Colonic mucosa (tissue), 4 donors: ENCODE measurements around the gene GNG7. TPM values are rescaled to one million over a fixed set of nuclear protein-coding genes. Genes with fewer than 3 reads are reported as not detected.
"Not testable (repeated sequence)": the region's sequence is repeated elsewhere in the genome, so short reads cannot be mapped to it uniquely, and the experiment has no call there.

Experiments used
- DNase-seq: peaks from one replicate; pipeline ENCODE4 v3.0.0-alpha.2; 2020
- H3K27ac ChIP-seq: fragments of 200-600 bp; one replicate; pipeline ENCODE4 v1.8.0; 2021
- H3K27me3 ChIP-seq: fragments of 200-600 bp; one replicate; pipeline ENCODE4 v1.8.0; 2021
- H3K36me3 ChIP-seq: fragments of 200-600 bp; one replicate; pipeline ENCODE4 v1.8.0; 2021
- H3K4me1 ChIP-seq: fragments of 200-600 bp; one replicate; pipeline ENCODE4 v1.8.0; 2021; ENCODE audit warnings: mild to moderate bottlenecking
- H3K4me3 ChIP-seq: fragments of 200-600 bp; one replicate; pipeline ENCODE4 v1.8.0; 2021
- H3K9ac ChIP-seq, 2 donors: one replicate each; pipeline ENCODE4 v1.7.0; 2013; ENCODE audit warnings: control low read depth in 2 of 2, low read depth in 2 of 2, low read length in 2 of 2
- H3K9me3 ChIP-seq: fragments of 200-600 bp; one replicate; pipeline ENCODE4 v1.8.0; 2021
- CTCF ChIP-seq: fragments of 200-600 bp; IDR thresholded peaks from one replicate; pipeline ENCODE4 v1.8.0; 2022; ENCODE audit warnings: antibody characterized with exemption, mild to moderate bottlenecking
- intact Hi-C: fragments of 100-400 bp; cut with DNase I; formaldehyde crosslinking; loops from one replicate; pipeline ENCODE4 v1.14.1; 2022
- total RNA-seq, 2 donors: library from RNA; stranded (reverse); fragmentation: NEBNext Ultra II Directional in 1 of 2; extraction: Animal tissue kit (Norgen Biotek cat#: 25700) in 1 of 2; gene quantifications; one replicate each; pipeline ENCODE4 v1.2.1, GENCODE V29; 2021
- donor health status: healthy.
- donor health status: DM: no; HTN: no; CAD: no.
- donor health status: DM: no; HTN: no; CAD: no.

GNG7 gene
- total RNA-seq, 2 donors from 2014 or later: 1.5 to 3.2 TPM

- DNase-seq: no peak
- Histone ChIP-seq H3K27ac (no peak overlapping the region), H3K4me3 (no peak overlapping the region), H3K27me3 (no peaks in the 10 kb centered on the region), H3K9ac (no peak overlapping the region), H3K4me1 (no peaks in the 10 kb centered on the region), H3K9me3 (no peaks in the 10 kb centered on the region), H3K36me3 (no peaks in the 10 kb centered on the region)
- intact Hi-C loops: no loop called here
- no peak for TF ChIP-seq CTCF
These were observed 26.6 kb downstream of the GNG7 start for GRCh38 chr19:2675892-2676291.

- Histone ChIP-seq H3K9me3 (no peaks in the 10 kb centered on the region), H3K4me3 (no peak overlapping the region), H3K9ac (no peak overlapping the region), H3K36me3 (no peaks in the 10 kb centered on the region), H3K27ac (no peak overlapping the region), H3K27me3 (no peaks in the 10 kb centered on the region), H3K4me1 (no peaks in the 10 kb centered on the region)
- intact Hi-C loops: no loop called here
- no peak for DNase-seq
- no peak for TF ChIP-seq CTCF
These were observed 32.3 kb downstream of the GNG7 start for GRCh38 chr19:2670217-2670616.

GRCh38 chr19:2668175-2668763 is 34.2 kb downstream of the GNG7 start:
- H3K9me3 ChIP-seq: no peaks in the 10 kb centered on the region

GRCh38 chr19:2667349-2667748 is 35.1 kb downstream of the GNG7 start:
- intact Hi-C loops, H3K4me3 ChIP-seq, H3K9me3 ChIP-seq, H3K9ac ChIP-seq, DNase-seq, H3K4me1 ChIP-seq, H3K27me3 ChIP-seq, H3K36me3 ChIP-seq, H3K27ac ChIP-seq: not testable (repeated sequence)

More at GRCh38 chr19:2668175-2668763, 34.2 kb downstream of the GNG7 start:
- intact Hi-C loops: no loop called here
- Histone ChIP-seq H3K4me3 (no peak overlapping the region), H3K27me3 (no peaks in the 10 kb centered on the region), H3K9ac (no peak overlapping the region), H3K27ac (no peak overlapping the region), H3K4me1 (no peaks in the 10 kb centered on the region), H3K36me3 (no peaks in the 10 kb centered on the region)
- TF ChIP-seq CTCF: no peak
- no peak for DNase-seq

- Histone ChIP-seq H3K9me3 (no peaks in the 10 kb centered on the region), H3K9ac (no peak overlapping the region), H3K27ac (no peak overlapping the region), H3K4me1 (no peaks in the 10 kb centered on the region), H3K27me3 (no peaks in the 10 kb centered on the region), H3K36me3 (no peaks in the 10 kb centered on the region), H3K4me3 (no peak overlapping the region)
- DNase-seq: no peak
- TF ChIP-seq CTCF: no peak
- intact Hi-C loops: no loop called here
These were observed 36.0 kb downstream of the GNG7 start for GRCh38 chr19:2666344-2666994.

GRCh38 chr19:2665103-2665502 is 37.4 kb downstream of the GNG7 start:
- Histone ChIP-seq H3K9ac (no peak overlapping the region), H3K27ac (no peak overlapping the region), H3K9me3 (no peaks in the 10 kb centered on the region), H3K4me3 (no peak overlapping the region), H3K36me3 (no peaks in the 10 kb centered on the region), H3K27me3 (no peaks in the 10 kb centered on the region), H3K4me1 (no peaks in the 10 kb centered on the region)
- no peak for TF ChIP-seq CTCF
- no peak for DNase-seq
- intact Hi-C loops: no loop called here
